Kidney (tissue), 14 donors: ENCODE data around the gene MACROD1. TPM values are rescaled to one million over a fixed set of nuclear protein-coding genes. Genes with fewer than 3 reads are reported as not detected.

Source experiments
- DNase-seq, 5 donors: peaks; one replicate each; pipeline ENCODE4 v3.0.0-alpha.2; 2013 to 2020
- FAIRE-seq: peaks from 2 replicates; lab custom pipeline; 2012; peaks lifted over from hg19 to GRCh38; lab: Jason Lieb, UNC
- H3K27ac ChIP-seq, 2 donors: one replicate each; pipeline ENCODE4 v1.7.0; 2013; ENCODE audit warnings: low read depth in 2 of 2, low read length in 2 of 2, inconsistent platforms in 1 of 2
- H3K27me3 ChIP-seq: one replicate; pipeline ENCODE4 v1.7.1; 2013; ENCODE audit warnings: low read length, inconsistent platforms; ENCODE audit not compliant: control insufficient read depth, insufficient read depth
- H3K36me3 ChIP-seq, 3 donors: one replicate each; pipeline versions ENCODE4 v1.7.0 to v1.7.1; 2013; ENCODE audit warnings: low read length in 3 of 3, control low read depth in 1 of 3, inconsistent platforms in 1 of 3; ENCODE audit not compliant: insufficient read depth in 3 of 3, control insufficient read depth in 2 of 3
- H3K4me1 ChIP-seq, 3 donors: one replicate each; pipeline versions ENCODE4 v1.7.0 to v1.7.1; 2013; ENCODE audit warnings: low read length in 3 of 3, inconsistent platforms in 1 of 3, low read depth in 1 of 3; ENCODE audit not compliant: control insufficient read depth in 2 of 3, insufficient read depth in 2 of 3
- H3K4me3 ChIP-seq, 3 donors: one replicate each; pipeline versions ENCODE4 v1.7.0 to v1.8.1; 2013; ENCODE audit warnings: low read length in 3 of 3, control low read depth in 1 of 3, inconsistent platforms in 1 of 3
- H3K9ac ChIP-seq, 3 donors: one replicate each; pipeline versions ENCODE4 v1.7.0 to v1.7.1; 2013; ENCODE audit warnings: low read length in 3 of 3, control low read depth in 1 of 3, inconsistent platforms in 1 of 3
- H3K9me3 ChIP-seq, 3 donors: one replicate each; pipeline versions ENCODE4 v1.7.0 to v1.7.1; 2013; ENCODE audit warnings: low read length in 3 of 3, control low read depth in 1 of 3, inconsistent platforms in 1 of 3; ENCODE audit not compliant: control insufficient read depth in 2 of 3, insufficient read depth in 1 of 3
- CTCF ChIP-seq: IDR thresholded peaks from 3 replicates; pipeline ENCODE4 v1.5.1; 2012; ENCODE audit warnings: mild to moderate bottlenecking, moderate library complexity, borderline replicate concordance; ENCODE audit not compliant: insufficient read depth; ENCODE audit errors: extremely low read depth
- intact Hi-C: fragments of 100-400 bp; cut with DNase I; formaldehyde crosslinking; loops from one replicate; pipeline ENCODE4 v1.11.1; 2022
- polyA plus RNA-seq: library from polyadenylated mRNA; stranded (reverse); fragments of 350-450 nt; fragmentation: Illumina TruSeq; extraction: RNeasy Lipid Tissue Mini Kit (QIAGEN cat#74804); gene quantifications from one replicate; pipeline ENCODE4 v1.2.3, GENCODE V29; 2014; ENCODE audit warnings: low read depth, low replicate concordance; ENCODE audit not compliant: insufficient read depth
- total RNA-seq: library from RNA; stranded (reverse); fragmentation: NEBNext Ultra II Directional; extraction: Animal tissue kit (Norgen Biotek cat#: 25700); gene quantifications from one replicate; pipeline ENCODE4 v1.2.1, GENCODE V29; 2021
- donor health status: control.
- donor health status: control.
- donor health status: control.
- donor health status: control.
- donor health status: control.
- donor health status: DM: yes; HTN: yes; CAD: no.
- donor health status: Normal renal cell carcinoma (clear cell type).

The MACROD1 gene
- total and polyA plus RNA-seq, 2 donors from 2014 or later: 27.8 to 176 TPM

DNA sequence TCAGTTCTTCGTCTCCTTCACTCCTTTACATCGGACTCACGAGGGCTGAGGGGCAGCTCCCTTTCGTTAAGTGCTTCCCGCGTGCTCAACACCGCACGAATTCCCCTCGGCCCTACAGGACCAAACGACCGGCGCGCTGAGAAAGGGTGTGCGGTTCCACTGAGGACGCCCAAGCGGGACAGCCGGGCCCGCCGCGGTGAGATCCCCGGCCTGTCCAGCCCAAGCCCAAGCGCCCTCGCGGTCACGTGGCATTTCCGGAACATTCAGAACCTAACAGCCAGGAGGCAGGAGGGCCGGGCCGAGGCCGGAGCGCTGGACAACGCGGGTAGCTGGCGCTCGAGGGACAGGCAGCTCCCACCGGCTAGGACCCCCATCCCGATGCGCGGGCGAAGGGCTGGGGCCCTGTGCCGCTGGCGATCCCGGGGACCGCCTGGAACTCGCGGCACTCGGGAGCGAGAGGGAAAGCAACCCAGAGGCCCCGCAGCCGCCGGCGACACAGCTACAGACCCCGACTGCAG lies 19.3 kb upstream of the MACROD1 start:
- Histone ChIP-seq H3K36me3 (peaks cover 0 to 3% (median 0%) of the 10 kb centered on the region in 3 donors), H3K27me3 (no peaks in the 10 kb centered on the region), H3K4me1 (peaks cover 0 to 26% (median 18%) of the 10 kb centered on the region in 3 donors), H3K27ac (peak overlapping the region; percentile 97 to 100), H3K9me3 (no peaks in the 10 kb centered on the region), H3K9ac (peak overlapping the region; percentile 43 to 98 (median 74)), H3K4me3 (peak overlapping the region; percentile 60 to 91 (median 72))
- DNase-seq (peak in 2 of 5 donors; percentile 93 to 97), FAIRE-seq (no peak)
- peak; percentile 43 for TF ChIP-seq CTCF
- intact Hi-C loops: no loop called here

DNA sequence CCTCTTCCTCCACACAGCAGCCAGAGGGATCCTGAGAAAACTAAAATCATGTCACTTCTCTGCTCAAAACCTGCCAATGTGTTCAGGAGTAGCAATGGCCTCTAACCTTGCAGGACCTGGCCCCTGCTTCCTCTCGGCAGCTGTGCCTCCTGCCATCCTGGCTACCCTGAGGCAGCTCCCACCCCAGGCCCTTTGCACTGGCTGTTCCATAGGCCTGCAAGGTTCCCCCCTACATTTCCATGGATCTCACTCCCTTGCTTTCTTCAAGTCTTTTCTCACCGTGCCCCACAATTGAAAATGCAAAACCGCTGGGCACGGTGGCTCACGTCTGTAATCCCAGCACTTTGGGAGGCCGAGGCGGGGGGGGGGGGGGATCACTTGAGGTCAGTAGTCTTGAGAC lies 18.0 kb upstream of the MACROD1 start:
- H3K27ac ChIP-seq: peak overlapping the region in 1 of 2 donors; percentile 41
- H3K36me3 ChIP-seq: no peaks in the 10 kb centered on the region
- H3K4me3 ChIP-seq: no peak overlapping the region
- H3K27me3 ChIP-seq: no peaks in the 10 kb centered on the region
- no peak for FAIRE-seq
- TF ChIP-seq CTCF: no peak
- DNase-seq: no peak
- H3K9me3 ChIP-seq: no peaks in the 10 kb centered on the region
- intact Hi-C loops: no loop called here
- peaks cover 0 to 23% (median 16%) of the 10 kb centered on the region in 3 donors for H3K4me1 ChIP-seq
- no peak overlapping the region for H3K9ac ChIP-seq

- FAIRE-seq (no peak), DNase-seq (peak; percentile 85 to 97 (median 91))
- Histone ChIP-seq H3K27me3 (no peaks in the 10 kb centered on the region), H3K27ac (peak overlapping the region; percentile 45 to 80), H3K4me1 (peaks cover 0 to 23% (median 16%) of the 10 kb centered on the region in 3 donors), H3K9ac (peak overlapping the region in 1 of 3 donors; percentile 49), H3K9me3 (no peaks in the 10 kb centered on the region), H3K36me3 (no peaks in the 10 kb centered on the region), H3K4me3 (peak overlapping the region in 1 of 3 donors; percentile 28)
- no peak for TF ChIP-seq CTCF
- intact Hi-C loops: no loop called here
These were observed 15.8 kb upstream of the MACROD1 start for GRCh38 chr11:64181506-64182411.
